Measurements from ENCODE around the gene CXCR3. TPM values are rescaled to one million over a fixed set of nuclear protein-coding genes. Genes with fewer than 3 reads are reported as not detected.

CXCR3 gene
- total RNA-seq, 1 donor from 2014 or later, result not detected

GRCh38 chrX:71632923-71633657, 14.8 kb upstream of the CXCR3 start:
- no peaks in the 10 kb centered on the region for H3K9me3 Mint-ChIP-seq (ENCODE audit: unreplicated experiment)

GRCh38 chrX:71629467-71629866, 11.2 kb upstream of the CXCR3 start:
- Histone ChIP-seq H3K9ac (ENCODE audit: low read length) (no peak overlapping the region), H3K27me3 (ENCODE audit: insufficient read depth, low read length) (no peaks in the 10 kb centered on the region), H3K9me3 (ENCODE audit: insufficient read depth, low read depth, low read length) (no peaks in the 10 kb centered on the region), H3K36me3 (ENCODE audit: insufficient read depth, low read length) (no peaks in the 10 kb centered on the region), H3K4me3 (ENCODE audit: insufficient read depth, low read depth, low read length) (no peak overlapping the region), H3K27ac (ENCODE audit: low read depth, low read length) (no peak overlapping the region), H2AFZ (ENCODE audit: low read depth, low read length) (no peak overlapping the region), H3K4me1 (ENCODE audit: insufficient read depth, low read length) (no peaks in the 10 kb centered on the region), H3K79me2 (ENCODE audit: insufficient read depth, low read length) (no peaks in the 10 kb centered on the region), H3K4me2 (ENCODE audit: low read length) (no peak overlapping the region), H4K20me1 (ENCODE audit: insufficient read depth, low read length) (no peaks in the 10 kb centered on the region)
- Mint-ChIP-seq H3K27me3 (ENCODE audit: low read depth, unreplicated experiment) (no peaks in the 10 kb centered on the region), H3K4me3 (ENCODE audit: unreplicated experiment) (no peak overlapping the region), H3K9me3 (ENCODE audit: unreplicated experiment) (no peaks in the 10 kb centered on the region), H3K4me1 (ENCODE audit: low read depth, unreplicated experiment) (peaks cover 1% of the 10 kb centered on the region), H3K27ac (ENCODE audit: unreplicated experiment) (no peak overlapping the region), H3K36me3 (ENCODE audit: low read depth, unreplicated experiment) (peaks cover 6% of the 10 kb centered on the region)
- TF ChIP-seq CTCF (IDR thresholded peaks at IDR 0.05; ENCODE audit: insufficient read depth, low read depth, low read length) (no peak), EZH2 (IDR thresholded peaks at IDR 0.05; ENCODE audit: insufficient read depth, low read length) (no peak)
- FAIRE-seq, result no peak
- DNase-seq (ENCODE audit: low read depth), result no peak

More at GRCh38 chrX:71632923-71633657, 14.8 kb upstream of the CXCR3 start:
- H3K4me1 Mint-ChIP-seq (ENCODE audit: low read depth, unreplicated experiment), result peaks cover 2% of the 10 kb centered on the region
- no peak overlapping the region for H3K4me3 ChIP-seq (ENCODE audit: insufficient read depth, low read depth, low read length)
- no peaks in the 10 kb centered on the region for H3K27me3 Mint-ChIP-seq (ENCODE audit: low read depth, unreplicated experiment)
- no peak overlapping the region for H3K9ac ChIP-seq (ENCODE audit: low read length)
- DNase-seq (ENCODE audit: low read depth) (no peak), FAIRE-seq (no peak)
- H3K27me3 ChIP-seq (ENCODE audit: insufficient read depth, low read length), result no peaks in the 10 kb centered on the region
- no peak overlapping the region for H2AFZ ChIP-seq (ENCODE audit: low read depth, low read length)
- no peak overlapping the region for H3K4me2 ChIP-seq (ENCODE audit: low read length)
- no peaks in the 10 kb centered on the region for H3K9me3 ChIP-seq (ENCODE audit: insufficient read depth, low read depth, low read length)
- H3K27ac ChIP-seq (ENCODE audit: low read depth, low read length), result no peak overlapping the region
- no peak overlapping the region for H3K27ac Mint-ChIP-seq (ENCODE audit: unreplicated experiment)
- no peaks in the 10 kb centered on the region for H3K79me2 ChIP-seq (ENCODE audit: insufficient read depth, low read length)
- no peaks in the 10 kb centered on the region for H3K36me3 ChIP-seq (ENCODE audit: insufficient read depth, low read length)
- no peak for TF ChIP-seq EZH2 (IDR thresholded peaks at IDR 0.05; ENCODE audit: insufficient read depth, low read length)
- TF ChIP-seq CTCF (IDR thresholded peaks at IDR 0.05; ENCODE audit: insufficient read depth, low read depth, low read length), result no peak
- no peak overlapping the region for H3K4me3 Mint-ChIP-seq (ENCODE audit: unreplicated experiment)
- H3K4me1 ChIP-seq (ENCODE audit: insufficient read depth, low read length), result peaks cover 10% of the 10 kb centered on the region
- peaks cover 4% of the 10 kb centered on the region for H3K36me3 Mint-ChIP-seq (ENCODE audit: low read depth, unreplicated experiment)
- no peaks in the 10 kb centered on the region for H4K20me1 ChIP-seq (ENCODE audit: insufficient read depth, low read length)

All from astrocyte (in vitro differentiated cells and primary cell).